GM21526 (cell line): Measurements from ENCODE around the gene POLG2.
"Not testable (repeated sequence)": the region's sequence is repeated elsewhere in the genome, so short reads cannot be mapped to it uniquely, and the experiment has no call there.

Source experiments
- ATAC-seq: cut with Tn5 transposase; IDR thresholded peaks from one replicate; pipeline ENCODE4 v1.9.1; 2021; ENCODE audit warnings: moderate library complexity; ENCODE audit not compliant: unreplicated experiment, low FRiP score

Gene POLG2

GRCh38 chr17:64491034-64491860 lies 5.6 kb downstream of the POLG2 start:
- ATAC-seq, result no peak

- no peak for ATAC-seq
These were observed 8.6 kb downstream of the POLG2 start for GRCh38 chr17:64488301-64488700.

GRCh38 chr17:64484380-64484779 lies 12.5 kb downstream of the POLG2 start:
- ATAC-seq, result no peak

- ATAC-seq, result no peak
These were observed 15.9 kb downstream of the POLG2 start for GRCh38 chr17:64480951-64481350.

- ATAC-seq, result no peak
These were observed 19.0 kb downstream of the POLG2 start for GRCh38 chr17:64477849-64478248.

GRCh38 chr17:64472564-64472963 lies 24.3 kb downstream of the POLG2 start:
- ATAC-seq, result no peak

- ATAC-seq, result no peak
These were observed 25.4 kb downstream of the POLG2 start for GRCh38 chr17:64471440-64471839.

GRCh38 chr17:64470625-64471024 lies 26.2 kb downstream of the POLG2 start:
- no peak for ATAC-seq

- not testable (repeated sequence) for ATAC-seq
These were observed 30.0 kb downstream of the POLG2 start for GRCh38 chr17:64466834-64467233.

GRCh38 chr17:64466019-64466735 lies 30.7 kb downstream of the POLG2 start:
- no peak for ATAC-seq

GRCh38 chr17:64461788-64462187 lies 35.1 kb downstream of the POLG2 start:
- ATAC-seq, result no peak

GRCh38 chr17:64460955-64461354 lies 35.9 kb downstream of the POLG2 start:
- no peak for ATAC-seq

GRCh38 chr17:64459818-64460217 lies 37.0 kb downstream of the POLG2 start:
- ATAC-seq, result not testable (repeated sequence)

GRCh38 chr17:64459284-64459747 lies 37.5 kb downstream of the POLG2 start:
- ATAC-seq, result no peak

- ATAC-seq, result no peak
These were observed 38.1 kb downstream of the POLG2 start for GRCh38 chr17:64458756-64459155.

- ATAC-seq, result no peak
These were observed 39.7 kb downstream of the POLG2 start for GRCh38 chr17:64457156-64457555.

- no peak for ATAC-seq
These were observed 40.6 kb downstream of the POLG2 start for GRCh38 chr17:64455993-64456885.

- ATAC-seq, result no peak
These were observed 47.3 kb downstream of the POLG2 start for GRCh38 chr17:64449545-64449944.

GRCh38 chr17:64448665-64449512 lies 48.0 kb downstream of the POLG2 start, which contains the start of gene MILR1:
Gene MILR1, plus strand, starts transcription at chr17:64449115. Its CDS starts 54 bp downstream, at chr17:64449169.
- ATAC-seq, result peak; percentile 62

GRCh38 chr17:64447526-64447925 lies 49.3 kb downstream of the POLG2 start:
- no peak for ATAC-seq
